ENCODE data around the gene OR6B1.

GRCh38 chr7:144018065-144018464 lies 17.9 kb downstream of the OR6B1 start:
- TF ChIP-seq CTCF (IDR thresholded peaks at IDR 0.05) (no peak), POLR2AphosphoS5 (IDR thresholded peaks at IDR 0.05) (no peak), POLR2A (IDR thresholded peaks at IDR 0.05) (no peak)
